GM12873 (cell line): ENCODE data around the gene POFUT2.

Experiments used
- TF ChIP-seq, protein P1 (sequence below): IDR thresholded peaks from 2 replicates; pipeline ENCODE4 v1.5.1; 2012; ENCODE audit warnings: low read depth, mild to moderate bottlenecking, moderate library complexity, low read length, control low read depth; ENCODE audit not compliant: insufficient read depth; ENCODE audit errors: missing control alignments

POFUT2 gene

DNA sequence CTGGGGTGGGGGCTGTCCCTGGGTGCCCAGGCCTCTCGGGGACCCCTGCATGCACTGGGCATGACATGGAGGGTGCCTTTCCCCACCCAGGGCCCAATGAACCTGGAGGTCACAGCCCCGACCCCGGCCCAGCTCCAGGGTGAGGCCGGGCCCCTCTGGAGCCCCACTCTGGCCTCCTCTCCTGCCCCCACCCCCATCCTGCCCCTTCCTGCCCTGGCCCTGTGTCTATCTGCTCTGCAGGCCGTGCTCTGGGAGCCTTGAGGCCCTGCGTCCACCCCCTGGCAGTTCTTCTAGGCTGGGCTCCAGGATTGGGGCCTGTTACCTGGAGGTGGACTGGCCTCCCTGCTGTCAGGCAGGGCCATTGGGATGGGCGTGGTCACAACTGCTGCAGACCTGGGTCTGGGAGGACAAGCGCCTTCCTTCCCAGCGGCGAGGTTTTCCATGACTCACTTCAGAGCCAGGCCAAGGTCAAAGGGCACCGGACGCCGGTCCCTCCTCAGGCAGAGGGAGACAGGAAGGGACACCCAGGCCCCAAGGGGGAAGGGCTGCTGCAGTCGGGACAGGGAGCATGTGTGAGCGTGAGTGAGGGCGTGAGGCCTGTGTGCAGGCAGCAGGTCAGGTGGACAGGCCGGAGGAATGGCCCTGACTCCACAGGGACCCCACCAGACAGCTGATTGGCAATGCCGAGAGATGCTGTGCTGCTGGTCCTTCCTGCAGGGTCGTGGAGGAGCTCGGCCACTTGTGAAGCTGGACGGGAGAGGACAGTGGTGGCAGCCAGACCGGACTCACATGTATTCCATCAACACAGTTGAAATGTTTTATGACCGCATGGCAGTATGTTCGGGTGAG lies 31.1 kb upstream of the POFUT2 start:
- TF ChIP-seq, protein P1, sequence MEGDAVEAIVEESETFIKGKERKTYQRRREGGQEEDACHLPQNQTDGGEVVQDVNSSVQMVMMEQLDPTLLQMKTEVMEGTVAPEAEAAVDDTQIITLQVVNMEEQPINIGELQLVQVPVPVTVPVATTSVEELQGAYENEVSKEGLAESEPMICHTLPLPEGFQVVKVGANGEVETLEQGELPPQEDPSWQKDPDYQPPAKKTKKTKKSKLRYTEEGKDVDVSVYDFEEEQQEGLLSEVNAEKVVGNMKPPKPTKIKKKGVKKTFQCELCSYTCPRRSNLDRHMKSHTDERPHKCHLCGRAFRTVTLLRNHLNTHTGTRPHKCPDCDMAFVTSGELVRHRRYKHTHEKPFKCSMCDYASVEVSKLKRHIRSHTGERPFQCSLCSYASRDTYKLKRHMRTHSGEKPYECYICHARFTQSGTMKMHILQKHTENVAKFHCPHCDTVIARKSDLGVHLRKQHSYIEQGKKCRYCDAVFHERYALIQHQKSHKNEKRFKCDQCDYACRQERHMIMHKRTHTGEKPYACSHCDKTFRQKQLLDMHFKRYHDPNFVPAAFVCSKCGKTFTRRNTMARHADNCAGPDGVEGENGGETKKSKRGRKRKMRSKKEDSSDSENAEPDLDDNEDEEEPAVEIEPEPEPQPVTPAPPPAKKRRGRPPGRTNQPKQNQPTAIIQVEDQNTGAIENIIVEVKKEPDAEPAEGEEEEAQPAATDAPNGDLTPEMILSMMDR, result no peak

DNA sequence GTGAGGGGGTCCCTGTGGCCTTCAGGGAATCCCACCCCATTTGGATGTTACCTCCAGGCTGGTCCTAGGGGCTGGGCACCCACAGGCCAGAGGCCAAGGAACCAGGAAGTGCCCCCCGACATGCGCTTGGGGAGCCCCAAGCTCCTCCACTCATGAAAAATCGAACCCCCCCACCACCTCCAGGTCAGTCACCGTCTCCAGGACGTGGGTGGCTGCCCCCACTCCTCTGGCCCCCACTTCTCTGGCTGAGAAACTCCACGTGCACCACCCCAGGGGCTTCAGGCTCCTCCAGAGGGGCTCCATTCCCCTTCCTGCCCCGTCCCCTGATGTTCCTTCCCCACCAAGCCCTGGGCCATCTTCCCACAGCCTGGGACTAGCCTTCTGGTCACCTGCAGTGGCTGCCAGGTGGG lies 30.5 kb upstream of the POFUT2 start:
- TF ChIP-seq, protein P1, result no peak

DNA sequence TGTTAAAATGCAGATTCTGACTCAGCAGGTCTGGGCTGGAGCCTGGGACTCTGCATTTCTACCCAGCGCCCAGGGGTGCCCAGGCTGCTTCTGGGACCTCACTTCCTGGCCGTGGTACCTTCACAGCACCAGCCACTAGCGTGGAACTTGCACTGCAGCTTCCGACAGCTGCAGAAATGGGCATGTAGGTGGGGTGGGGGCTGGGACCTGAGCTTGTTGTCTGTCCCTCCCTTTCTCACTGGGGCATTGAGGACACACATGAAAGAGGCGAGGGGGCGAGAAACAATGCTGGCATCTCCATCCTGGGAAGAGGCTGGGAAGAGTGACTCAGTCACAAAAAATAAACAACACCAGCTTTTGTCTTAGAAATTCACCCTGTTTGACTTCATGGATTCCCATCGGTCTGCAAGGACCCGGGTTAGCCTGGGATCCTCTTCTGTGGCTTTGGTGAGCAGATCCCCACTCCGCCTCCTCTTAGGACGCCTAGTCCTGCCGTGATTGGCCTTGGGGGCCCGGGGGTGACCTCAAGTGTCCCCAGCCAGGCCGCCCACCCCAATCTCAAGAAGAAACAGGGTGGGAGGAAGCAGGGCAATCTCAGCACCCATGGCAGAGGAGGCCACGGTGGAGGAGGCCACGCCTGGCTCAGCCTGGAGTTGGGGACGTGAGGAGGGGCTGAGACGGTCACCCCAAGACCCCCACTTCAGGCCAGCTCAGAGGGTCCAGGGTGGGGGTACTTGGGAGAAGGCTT lies 29.9 kb upstream of the POFUT2 start:
- TF ChIP-seq, protein P1, result no peak

DNA sequence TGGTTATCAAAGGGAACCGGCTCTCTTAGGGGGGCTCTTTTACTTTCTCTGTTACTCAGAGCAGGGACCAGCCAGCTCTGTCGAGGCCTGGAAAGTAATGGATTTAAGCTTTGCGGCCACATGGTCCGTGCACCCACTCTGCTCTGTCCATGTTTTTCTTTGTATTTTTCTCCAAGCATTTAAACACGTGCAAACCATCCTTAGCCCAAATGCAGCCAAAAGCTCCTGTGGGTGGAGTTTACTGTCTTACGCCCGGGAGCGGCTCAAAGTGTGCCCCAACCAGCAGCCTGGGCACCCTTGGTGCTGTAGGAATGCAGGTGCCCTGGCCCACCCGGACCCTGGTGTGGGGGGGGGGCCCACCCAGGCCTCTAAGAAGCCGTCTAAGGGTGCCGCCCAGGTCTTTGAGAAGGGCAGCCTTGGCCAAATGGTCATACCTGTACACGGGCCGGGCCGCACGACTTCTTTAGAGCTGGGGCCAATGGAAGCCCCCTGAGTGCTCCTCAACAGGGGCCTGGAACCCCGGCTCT lies 29.2 kb upstream of the POFUT2 start:
- TF ChIP-seq, protein P1, result no peak

DNA sequence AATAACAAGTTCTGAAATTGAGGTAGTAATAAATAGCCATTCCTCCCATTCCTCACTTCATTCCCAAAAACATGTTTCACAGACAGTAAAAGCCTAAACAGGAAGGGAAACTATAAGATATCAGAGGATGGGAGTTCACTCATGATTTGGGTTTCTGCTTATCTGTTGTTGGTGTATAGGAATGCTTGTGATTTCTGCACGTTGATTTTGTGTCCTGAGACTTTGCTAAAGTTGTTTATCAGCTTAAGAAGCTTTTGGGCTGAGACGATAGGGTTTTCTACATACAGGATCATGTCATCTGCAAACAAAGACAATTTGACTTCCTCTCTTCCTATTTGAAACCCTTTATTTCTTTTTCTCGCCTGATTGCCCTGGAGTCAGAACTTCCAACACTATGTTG lies 26.0 kb upstream of the POFUT2 start:
- TF ChIP-seq, protein P1, result no peak

DNA sequence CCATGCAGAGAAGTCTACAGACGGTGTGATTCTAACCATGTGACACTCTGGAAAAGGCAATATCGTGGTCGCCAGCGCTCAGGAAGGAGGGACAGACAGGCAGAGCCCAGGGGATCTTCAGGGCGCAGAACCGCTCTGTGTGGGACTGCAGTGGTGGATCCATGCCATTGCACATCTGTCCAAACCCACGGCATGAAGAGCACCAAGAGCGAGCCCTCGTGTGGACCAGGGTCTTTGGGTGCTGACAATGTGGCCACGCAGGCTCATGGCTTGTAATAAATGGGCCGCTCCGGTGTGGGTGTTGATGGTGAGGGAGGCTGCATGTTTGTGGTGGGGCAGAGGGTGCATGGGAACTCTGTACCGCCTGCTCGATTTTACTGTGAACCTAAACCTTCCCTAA lies 25.3 kb upstream of the POFUT2 start:
- TF ChIP-seq, protein P1, result no peak

DNA sequence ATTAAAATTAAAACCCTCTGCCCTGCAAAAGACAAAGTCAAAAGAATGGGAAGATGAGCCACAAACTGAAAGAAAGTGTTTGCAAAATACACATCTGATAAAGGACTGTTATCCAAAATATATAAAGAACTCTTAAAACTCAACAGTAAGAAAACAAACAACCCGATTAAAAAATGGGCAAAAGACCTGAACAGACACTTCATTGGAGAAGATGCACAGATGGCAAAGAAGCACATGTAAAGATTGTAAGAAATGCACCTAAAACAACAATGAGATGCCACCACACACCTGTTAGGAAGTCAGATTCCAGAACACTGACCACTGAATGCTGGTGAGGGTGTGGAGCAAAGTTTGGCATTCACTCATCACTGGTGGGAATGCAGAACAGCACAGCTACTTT lies 24.6 kb upstream of the POFUT2 start:
- TF ChIP-seq, protein P1, result no peak
